Activated naive CD4-positive, alpha-beta T cell treated with anti-CD3 and anti-CD28 coated beads for 36 hours (primary cell): ENCODE data around the gene TTYH2. TPM values are rescaled to one million over a fixed set of nuclear protein-coding genes. Genes with fewer than 3 reads are reported as not detected.

Source experiments
- CTCF ChIA-PET: fragments of 350-600 bp; sonication (Branson Sonifier 250); formaldehyde crosslinking; loops from one replicate; lab custom pipeline; 2021; ENCODE audit warnings: antibody characterized with exemption; lab: Charles Lee
- DNase-seq: peaks from one replicate; pipeline ENCODE4 v3.0.0-alpha.2; 2020
- H3K27ac Mint-ChIP-seq: one replicate; pipeline ENCODE4 v1.8.0; 2021; ENCODE audit warnings: mild to moderate bottlenecking, mixed read lengths
- H3K27me3 Mint-ChIP-seq: one replicate; pipeline ENCODE4 v1.8.0; 2021; ENCODE audit warnings: low read depth, mixed read lengths
- H3K36me3 Mint-ChIP-seq: one replicate; pipeline ENCODE4 v1.8.0; 2021; ENCODE audit warnings: low read depth, mixed read lengths
- H3K4me1 Mint-ChIP-seq: one replicate; pipeline ENCODE4 v1.8.0; 2021; ENCODE audit warnings: low read depth, mixed read lengths
- H3K4me3 Mint-ChIP-seq: one replicate; pipeline ENCODE4 v1.8.0; 2021; ENCODE audit warnings: mild to moderate bottlenecking, moderate library complexity, mixed read lengths
- H3K9me3 Mint-ChIP-seq: one replicate; pipeline ENCODE4 v1.8.0; 2021; ENCODE audit warnings: mixed read lengths
- intact Hi-C: fragments of 100-400 bp; cut with micrococcal nuclease; formaldehyde crosslinking; loops from one replicate; pipeline ENCODE4 v1.15.1; 2023
- total RNA-seq, 2 experiments: library from RNA; stranded (reverse); gene quantifications; one replicate each; pipeline ENCODE4 v1.2.3, GENCODE V29; 2021

The TTYH2 gene
- total RNA-seq, 2 experiments from 2014 or later, result 2.5 to 2.8 TPM

- H3K4me1 Mint-ChIP-seq, result peaks cover 19% of the 10 kb centered on the region
- DNase-seq, result no peak
- H3K9me3 Mint-ChIP-seq, result no peaks in the 10 kb centered on the region
- H3K27me3 Mint-ChIP-seq, result no peaks in the 10 kb centered on the region
- no peaks in the 10 kb centered on the region for H3K36me3 Mint-ChIP-seq
- no peak overlapping the region for H3K4me3 Mint-ChIP-seq
- no peak overlapping the region for H3K27ac Mint-ChIP-seq
- intact Hi-C loops, result no loop called here
- CTCF ChIA-PET, result interaction anchor here (0.6 kb wide), 1 partner anchor 166 kb away, joined by 3 read pairs; no protein-coding TSS in a partner anchor
These were observed 5.1 kb downstream of the TTYH2 start for GRCh38 chr17:74218436-74218835.

GRCh38 chr17:74219576-74220133 is 6.3 kb downstream of the TTYH2 start:
- Mint-ChIP-seq H3K4me1 (peaks cover 7% of the 10 kb centered on the region), H3K27me3 (no peaks in the 10 kb centered on the region), H3K27ac (no peak overlapping the region), H3K4me3 (no peak overlapping the region), H3K9me3 (no peaks in the 10 kb centered on the region), H3K36me3 (no peaks in the 10 kb centered on the region)
- CTCF ChIA-PET, result no interaction called here
- intact Hi-C loops, result no loop called here
- DNase-seq, result no peak

GRCh38 chr17:74220219-74220618 is 6.8 kb downstream of the TTYH2 start:
- CTCF ChIA-PET, result no interaction called here
- H3K4me1 Mint-ChIP-seq, result peaks cover 3% of the 10 kb centered on the region
- no peak overlapping the region for H3K4me3 Mint-ChIP-seq
- intact Hi-C loops, result no loop called here
- no peaks in the 10 kb centered on the region for H3K36me3 Mint-ChIP-seq
- no peaks in the 10 kb centered on the region for H3K9me3 Mint-ChIP-seq
- H3K27ac Mint-ChIP-seq, result no peak overlapping the region
- DNase-seq, result no peak
- H3K27me3 Mint-ChIP-seq, result no peaks in the 10 kb centered on the region

GRCh38 chr17:74220946-74221818 is 7.8 kb downstream of the TTYH2 start:
- CTCF ChIA-PET, result no interaction called here
- H3K36me3 Mint-ChIP-seq, result no peaks in the 10 kb centered on the region
- intact Hi-C loops, result no loop called here
- no peak overlapping the region for H3K4me3 Mint-ChIP-seq
- H3K27me3 Mint-ChIP-seq, result no peaks in the 10 kb centered on the region
- H3K27ac Mint-ChIP-seq, result no peak overlapping the region
- H3K9me3 Mint-ChIP-seq, result no peaks in the 10 kb centered on the region
- DNase-seq, result no peak
- H3K4me1 Mint-ChIP-seq, result no peaks in the 10 kb centered on the region

GRCh38 chr17:74222399-74222798 is 9.0 kb downstream of the TTYH2 start:
- no peaks in the 10 kb centered on the region for H3K9me3 Mint-ChIP-seq
- H3K4me1 Mint-ChIP-seq, result no peaks in the 10 kb centered on the region
- no peaks in the 10 kb centered on the region for H3K36me3 Mint-ChIP-seq
- intact Hi-C loops, result no loop called here
- no peak overlapping the region for H3K27ac Mint-ChIP-seq
- DNase-seq, result no peak
- no peaks in the 10 kb centered on the region for H3K27me3 Mint-ChIP-seq
- CTCF ChIA-PET, result interaction anchor here (0.6 kb wide), 1 partner anchor 62 kb away, joined by 3 read pairs; no protein-coding TSS in a partner anchor
- H3K4me3 Mint-ChIP-seq, result no peak overlapping the region

GRCh38 chr17:74223901-74224300 is 10.5 kb downstream of the TTYH2 start:
- no peak for DNase-seq
- Mint-ChIP-seq H3K9me3 (no peaks in the 10 kb centered on the region), H3K27me3 (no peaks in the 10 kb centered on the region), H3K36me3 (peaks cover 2% of the 10 kb centered on the region), H3K27ac (no peak overlapping the region), H3K4me3 (no peak overlapping the region), H3K4me1 (no peaks in the 10 kb centered on the region)
- intact Hi-C loops, result no loop called here
- CTCF ChIA-PET, result no interaction called here

GRCh38 chr17:74224959-74225725 is 11.8 kb downstream of the TTYH2 start:
- no peak for DNase-seq
- H3K27me3 Mint-ChIP-seq, result no peaks in the 10 kb centered on the region
- no peaks in the 10 kb centered on the region for H3K4me1 Mint-ChIP-seq
- intact Hi-C loops, result no loop called here
- no peak overlapping the region for H3K4me3 Mint-ChIP-seq
- H3K27ac Mint-ChIP-seq, result no peak overlapping the region
- CTCF ChIA-PET, result no interaction called here
- H3K36me3 Mint-ChIP-seq, result peaks cover 2% of the 10 kb centered on the region
- no peaks in the 10 kb centered on the region for H3K9me3 Mint-ChIP-seq

- H3K27ac Mint-ChIP-seq, result no peak overlapping the region
- DNase-seq, result no peak
- no peaks in the 10 kb centered on the region for H3K9me3 Mint-ChIP-seq
- H3K36me3 Mint-ChIP-seq, result peaks cover 3% of the 10 kb centered on the region
- intact Hi-C loops, result no loop called here
- no peak overlapping the region for H3K4me3 Mint-ChIP-seq
- no peaks in the 10 kb centered on the region for H3K27me3 Mint-ChIP-seq
- CTCF ChIA-PET, result no interaction called here
- no peaks in the 10 kb centered on the region for H3K4me1 Mint-ChIP-seq
These were observed 12.9 kb downstream of the TTYH2 start for GRCh38 chr17:74226252-74226651.

GRCh38 chr17:74227271-74228080 is 14.1 kb downstream of the TTYH2 start:
- CTCF ChIA-PET, result no interaction called here
- no peak overlapping the region for H3K27ac Mint-ChIP-seq

GRCh38 chr17:74228306-74228978 is 15.1 kb downstream of the TTYH2 start:
- H3K4me3 Mint-ChIP-seq, result no peak overlapping the region
- no peaks in the 10 kb centered on the region for H3K9me3 Mint-ChIP-seq
- no peaks in the 10 kb centered on the region for H3K4me1 Mint-ChIP-seq
- H3K27me3 Mint-ChIP-seq, result no peaks in the 10 kb centered on the region
- peaks cover 3% of the 10 kb centered on the region for H3K36me3 Mint-ChIP-seq
- no peak overlapping the region for H3K27ac Mint-ChIP-seq
- CTCF ChIA-PET, result no interaction called here
- no peak for DNase-seq
- intact Hi-C loops, result no loop called here

More at GRCh38 chr17:74227271-74228080, 14.1 kb downstream of the TTYH2 start:
- Mint-ChIP-seq H3K9me3 (no peaks in the 10 kb centered on the region), H3K27me3 (no peaks in the 10 kb centered on the region), H3K4me3 (no peak overlapping the region), H3K36me3 (peaks cover 3% of the 10 kb centered on the region), H3K4me1 (no peaks in the 10 kb centered on the region)
- intact Hi-C loops, result no loop called here
- no peak for DNase-seq

- CTCF ChIA-PET, result interaction anchor here (0.9 to 1.9 kb wide), 2 partner anchors 66 to 70 kb away, joined by 3 to 5 read pairs; no protein-coding TSS in a partner anchor
- H3K4me1 Mint-ChIP-seq, result no peaks in the 10 kb centered on the region
- no peaks in the 10 kb centered on the region for H3K27me3 Mint-ChIP-seq
- intact Hi-C loops, result no loop called here
- no peaks in the 10 kb centered on the region for H3K9me3 Mint-ChIP-seq
- no peak overlapping the region for H3K27ac Mint-ChIP-seq
- no peak for DNase-seq
- peaks cover 3% of the 10 kb centered on the region for H3K36me3 Mint-ChIP-seq
- H3K4me3 Mint-ChIP-seq, result no peak overlapping the region
These were observed 17.5 kb downstream of the TTYH2 start for GRCh38 chr17:74230896-74231295.
